HG03432 (cell line): ENCODE results near the gene MAML3.
A peak's percentile ranks its signal among the peaks of the same experiment; 100 is the strongest.

Source experiments
- ATAC-seq: cut with Tn5 transposase; IDR thresholded peaks from one replicate; pipeline ENCODE4 v1.9.1; 2021; ENCODE audit warnings: mild to moderate bottlenecking, moderate library complexity; ENCODE audit not compliant: unreplicated experiment

The MAML3 gene

GRCh38 chr4:140153718-140154571 lies at the start of gene MAML3:
Gene MAML3 (minus strand): TSS chr4:140154184. CDS start chr4:140153327, 857 bp downstream.
- peak; percentile 65 for ATAC-seq

- no peak for ATAC-seq
These were observed 45.0 kb upstream of the MAML3 start for GRCh38 chr4:140198942-140199341.

- ATAC-seq, result no peak
These were observed 41.8 kb upstream of the MAML3 start for GRCh38 chr4:140195806-140196205.

- ATAC-seq, result no peak
These were observed 35.8 kb upstream of the MAML3 start for GRCh38 chr4:140189805-140190204.

GRCh38 chr4:140188975-140189374 lies 35.0 kb upstream of the MAML3 start:
- ATAC-seq, result no peak

GRCh38 chr4:140187316-140187695 lies 33.3 kb upstream of the MAML3 start:
- no peak for ATAC-seq

- ATAC-seq, result no peak
These were observed 32.8 kb upstream of the MAML3 start for GRCh38 chr4:140186651-140187315.

GRCh38 chr4:140186082-140186438 lies 32.1 kb upstream of the MAML3 start:
- ATAC-seq, result no peak

GRCh38 chr4:140185412-140186081 lies 31.6 kb upstream of the MAML3 start:
- no peak for ATAC-seq

GRCh38 chr4:140183270-140183669 lies 29.3 kb upstream of the MAML3 start:
- ATAC-seq, result no peak

- no peak for ATAC-seq
These were observed 26.6 kb upstream of the MAML3 start for GRCh38 chr4:140180577-140180976.

GRCh38 chr4:140176735-140177134 lies 22.8 kb upstream of the MAML3 start:
- no peak for ATAC-seq

- ATAC-seq, result no peak
These were observed 20.6 kb upstream of the MAML3 start for GRCh38 chr4:140174543-140174942.

GRCh38 chr4:140172960-140173359 lies 19.0 kb upstream of the MAML3 start:
- no peak for ATAC-seq

GRCh38 chr4:140170299-140170698 lies 16.3 kb upstream of the MAML3 start:
- ATAC-seq, result no peak

- ATAC-seq, result no peak
These were observed 15.0 kb upstream of the MAML3 start for GRCh38 chr4:140168936-140169335.

- no peak for ATAC-seq
These were observed 14.5 kb upstream of the MAML3 start for GRCh38 chr4:140168474-140168873.

- ATAC-seq, result no peak
These were observed 9.2 kb upstream of the MAML3 start for GRCh38 chr4:140163029-140163810.

GRCh38 chr4:140162596-140162995 lies 8.6 kb upstream of the MAML3 start:
- no peak for ATAC-seq

GRCh38 chr4:140158365-140159030 lies 4.5 kb upstream of the MAML3 start:
- no peak for ATAC-seq

- no peak for ATAC-seq
These were observed 3.4 kb upstream of the MAML3 start for GRCh38 chr4:140157341-140157740.
